HepG2 (cell line): ENCODE data around the gene ZFAND2B. TPM values are rescaled to one million over a fixed set of nuclear protein-coding genes. Genes with fewer than 3 reads are reported as not detected.

Experiments
- BRCA1 ChIP-seq: sonication (generic); formaldehyde crosslinking; IDR thresholded peaks from 2 replicates; pipeline ENCODE4 v1.4.0; 2020; ENCODE audit warnings: missing genetic modification reagents
- CBX1 ChIP-seq: IDR thresholded peaks from one replicate; pipeline ENCODE4 v1.6.1; 2016; ENCODE audit warnings: antibody characterized with exemption, low read depth
- HNRNPLL ChIP-seq: fragments of 200-400 bp; formaldehyde crosslinking; IDR thresholded peaks from 2 replicates; pipeline ENCODE4 v1.6.1; 2017; ENCODE audit warnings: mild to moderate bottlenecking, low read depth, low read length; ENCODE audit not compliant: poor library complexity, severe bottlenecking
- HOXA9 ChIP-seq: sonication (generic); formaldehyde crosslinking; IDR thresholded peaks from 2 replicates; pipeline ENCODE4 v1.8.1; 2022; ENCODE audit warnings: missing genetic modification reagents, mild to moderate bottlenecking, moderate library complexity, borderline replicate concordance
- KAT2B ChIP-seq: fragments of 150-350 bp; IDR thresholded peaks from 2 replicates; pipeline ENCODE4 v1.6.1; 2014; ENCODE audit warnings: low read depth, low read length, borderline replicate concordance
- NCOA2 ChIP-seq: sonication (generic); formaldehyde crosslinking; IDR thresholded peaks from 2 replicates; pipeline ENCODE4 v1.8.0; 2022; ENCODE audit warnings: inconsistent platforms
- NFE2 ChIP-seq: sonication (generic); formaldehyde crosslinking; IDR thresholded peaks from 2 replicates; pipeline ENCODE4 v1.4.0; 2020; ENCODE audit warnings: missing genetic modification reagents
- PHF20 ChIP-seq: sonication (generic); formaldehyde crosslinking; IDR thresholded peaks from 2 replicates; pipeline ENCODE4 v1.5.0; 2020; ENCODE audit warnings: mild to moderate bottlenecking, missing genetic modification reagents
- PTBP1 ChIP-seq: fragments of 200-400 bp; formaldehyde crosslinking; IDR thresholded peaks from 2 replicates; pipeline ENCODE4 v1.6.1; 2018; ENCODE audit warnings: low read length, low read depth; ENCODE audit not compliant: poor library complexity, severe bottlenecking
- RARA ChIP-seq: IDR thresholded peaks from 2 replicates; pipeline ENCODE4 v1.6.1; 2016; ENCODE audit warnings: missing genetic modification reagents, missing compliant biosample characterization
- RELA ChIP-seq: sonication (generic); formaldehyde crosslinking; IDR thresholded peaks from 2 replicates; pipeline ENCODE4 v1.4.0; 2020; ENCODE audit warnings: missing genetic modification reagents
- SOX13 ChIP-seq, 3 experiments: fragments of 450-650 bp in 1 of 3; sonication (generic) in 1 of 3; formaldehyde crosslinking in 1 of 3; IDR thresholded peaks in 2 of 3; conservative IDR thresholded peaks in 1 of 3; 2 replicates each; pipeline versions ENCODE4 v1.5.0 to v1.6.1; 2016 to 2020; ENCODE audit warnings: antibody characterized with exemption in 1 of 3, mild to moderate bottlenecking in 1 of 3, missing compliant biosample characterization in 1 of 3, missing genetic modification reagents in 1 of 3, moderate library complexity in 1 of 3
- ZNF207 ChIP-seq: fragments of 450-650 bp; IDR thresholded peaks from 2 replicates; pipeline ENCODE4 v1.6.1; 2016; ENCODE audit warnings: antibody characterized with exemption, borderline replicate concordance
- ZNF296 ChIP-seq: sonication (generic); formaldehyde crosslinking; conservative IDR thresholded peaks from 2 replicates; pipeline ENCODE4 v1.5.0; 2020; ENCODE audit warnings: mild to moderate bottlenecking, missing genetic modification reagents
- ZNF616 ChIP-seq: sonication (generic); formaldehyde crosslinking; IDR thresholded peaks from 2 replicates; pipeline ENCODE4 v1.5.0; 2020; ENCODE audit warnings: low read depth, mild to moderate bottlenecking, missing genetic modification reagents
- polyA plus RNA-seq, 8 experiments: library from polyadenylated mRNA; depleted of rRNA in 3 of 8; stranded (reverse) in 7 of 8; unstranded in 1 of 8; fragments of >200 nt; fragmentation: Illumina TruSeq in 4 of 8; extraction: Trizol in 4 of 8; gene quantifications; 2 replicates each; pipeline versions ENCODE4 v1.2.1 to v1.2.3, GENCODE V29; 2011 to 2016; ENCODE audit warnings: low read depth in 4 of 8, missing spikeins in 1 of 8, mixed read lengths in 1 of 8; ENCODE audit not compliant: insufficient read depth in 1 of 8
- total RNA-seq, 5 experiments: library from RNA; depleted of rRNA; stranded (reverse); fragments of >200 nt; fragmentation: Illumina TruSeq; extraction: Trizol; gene quantifications; 2 replicates each; pipeline ENCODE4 v1.2.3, GENCODE V29; 2016; ENCODE audit warnings: low read depth in 1 of 5
- TF ChIP-seq, protein P1 (sequence below): sonication (generic); formaldehyde crosslinking; IDR thresholded peaks from 2 replicates; pipeline ENCODE4 v1.4.0; 2020; ENCODE audit warnings: missing genetic modification reagents, borderline replicate concordance
- TF ChIP-seq, protein P2 (sequence below): sonication (generic); formaldehyde crosslinking; IDR thresholded peaks from 2 replicates; pipeline ENCODE4 v1.5.0; 2020; ENCODE audit warnings: mild to moderate bottlenecking, missing genetic modification reagents
- TF ChIP-seq, protein P3 (sequence below): sonication (generic); formaldehyde crosslinking; IDR thresholded peaks from 2 replicates; pipeline ENCODE4 v1.4.0; 2020; ENCODE audit warnings: missing genetic modification reagents

Gene ZFAND2B
- total and polyA plus RNA-seq, 2 of the 13 experiments (the other 11 are each of a cell fraction or from before 2014, with no cell fraction given), result 53.3 to 115 TPM

DNA sequence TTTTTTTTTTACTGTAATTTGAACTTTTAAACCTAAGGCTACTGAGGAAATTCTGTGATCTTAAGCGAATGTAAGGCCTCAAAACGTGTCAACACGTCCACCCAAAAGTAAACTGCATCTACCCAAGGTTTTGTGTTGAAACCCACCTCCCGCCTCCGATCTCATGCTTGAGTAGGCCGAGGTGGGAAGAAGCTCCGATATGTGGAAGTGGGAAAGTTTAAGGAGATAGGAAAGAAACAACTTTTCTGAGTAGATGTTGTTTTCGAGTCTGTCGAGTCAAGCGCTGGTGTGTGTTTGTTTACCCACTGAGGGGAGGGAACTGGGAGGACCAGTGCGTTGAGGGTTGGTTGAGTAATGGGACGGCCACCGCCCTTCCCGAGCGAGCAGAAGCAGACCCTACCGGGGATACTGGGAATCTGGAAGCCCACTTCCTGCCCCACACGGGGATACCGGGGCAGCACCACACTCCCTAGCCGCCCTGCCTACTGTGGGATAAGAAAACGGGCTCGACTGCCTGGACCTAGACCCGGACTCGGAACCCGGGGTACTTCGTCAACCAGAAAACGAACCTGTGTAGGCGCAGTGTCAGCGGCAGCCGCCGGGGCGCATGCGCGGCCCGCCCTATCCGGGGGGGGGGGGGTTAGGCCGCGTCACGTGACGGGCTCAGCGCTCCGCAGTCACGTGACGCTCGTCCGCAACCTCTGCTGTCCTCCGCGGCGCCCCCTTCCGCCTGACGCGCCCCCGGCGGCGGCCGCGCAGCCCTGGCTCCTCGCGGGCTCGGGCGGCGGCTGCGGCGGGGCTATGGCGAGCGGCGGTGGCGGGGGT is 28.8 kb upstream of the ZFAND2B start, which contains the start of gene RETREG2 (continued):
- TF ChIP-seq, protein P1, sequence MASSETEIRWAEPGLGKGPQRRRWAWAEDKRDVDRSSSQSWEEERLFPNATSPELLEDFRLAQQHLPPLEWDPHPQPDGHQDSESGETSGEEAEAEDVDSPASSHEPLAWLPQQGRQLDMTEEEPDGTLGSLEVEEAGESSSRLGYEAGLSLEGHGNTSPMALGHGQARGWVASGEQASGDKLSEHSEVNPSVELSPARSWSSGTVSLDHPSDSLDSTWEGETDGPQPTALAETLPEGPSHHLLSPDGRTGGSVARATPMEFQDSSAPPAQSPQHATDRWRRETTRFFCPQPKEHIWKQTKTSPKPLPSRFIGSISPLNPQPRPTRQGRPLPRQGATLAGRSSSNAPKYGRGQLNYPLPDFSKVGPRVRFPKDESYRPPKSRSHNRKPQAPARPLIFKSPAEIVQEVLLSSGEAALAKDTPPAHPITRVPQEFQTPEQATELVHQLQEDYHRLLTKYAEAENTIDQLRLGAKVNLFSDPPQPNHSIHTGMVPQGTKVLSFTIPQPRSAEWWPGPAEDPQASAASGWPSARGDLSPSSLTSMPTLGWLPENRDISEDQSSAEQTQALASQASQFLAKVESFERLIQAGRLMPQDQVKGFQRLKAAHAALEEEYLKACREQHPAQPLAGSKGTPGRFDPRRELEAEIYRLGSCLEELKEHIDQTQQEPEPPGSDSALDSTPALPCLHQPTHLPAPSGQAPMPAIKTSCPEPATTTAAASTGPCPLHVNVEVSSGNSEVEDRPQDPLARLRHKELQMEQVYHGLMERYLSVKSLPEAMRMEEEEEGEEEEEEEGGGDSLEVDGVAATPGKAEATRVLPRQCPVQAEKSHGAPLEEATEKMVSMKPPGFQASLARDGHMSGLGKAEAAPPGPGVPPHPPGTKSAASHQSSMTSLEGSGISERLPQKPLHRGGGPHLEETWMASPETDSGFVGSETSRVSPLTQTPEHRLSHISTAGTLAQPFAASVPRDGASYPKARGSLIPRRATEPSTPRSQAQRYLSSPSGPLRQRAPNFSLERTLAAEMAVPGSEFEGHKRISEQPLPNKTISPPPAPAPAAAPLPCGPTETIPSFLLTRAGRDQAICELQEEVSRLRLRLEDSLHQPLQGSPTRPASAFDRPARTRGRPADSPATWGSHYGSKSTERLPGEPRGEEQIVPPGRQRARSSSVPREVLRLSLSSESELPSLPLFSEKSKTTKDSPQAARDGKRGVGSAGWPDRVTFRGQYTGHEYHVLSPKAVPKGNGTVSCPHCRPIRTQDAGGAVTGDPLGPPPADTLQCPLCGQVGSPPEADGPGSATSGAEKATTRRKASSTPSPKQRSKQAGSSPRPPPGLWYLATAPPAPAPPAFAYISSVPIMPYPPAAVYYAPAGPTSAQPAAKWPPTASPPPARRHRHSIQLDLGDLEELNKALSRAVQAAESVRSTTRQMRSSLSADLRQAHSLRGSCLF (CRISPR knock-in tag), result no peak
- TF ChIP-seq NCOA2 (CRISPR knock-in tag), result peak; percentile 51; the same call in 1 of the 2 replicates
- TF ChIP-seq ZNF207, result peak; percentile 69; the same call in 1 of the 2 replicates
- TF ChIP-seq NFE2 (CRISPR knock-in tag), result no peak
- peak; percentile 79 for TF ChIP-seq HNRNPLL
- TF ChIP-seq RELA (CRISPR knock-in tag), result no peak
- TF ChIP-seq BRCA1 (CRISPR knock-in tag), result peak; percentile 54; the same call in 1 of the 2 replicates
- no peak for TF ChIP-seq KAT2B
- no peak for TF ChIP-seq CBX1
- no peak for TF ChIP-seq HOXA9 (CRISPR knock-in tag)
- TF ChIP-seq, protein P2, sequence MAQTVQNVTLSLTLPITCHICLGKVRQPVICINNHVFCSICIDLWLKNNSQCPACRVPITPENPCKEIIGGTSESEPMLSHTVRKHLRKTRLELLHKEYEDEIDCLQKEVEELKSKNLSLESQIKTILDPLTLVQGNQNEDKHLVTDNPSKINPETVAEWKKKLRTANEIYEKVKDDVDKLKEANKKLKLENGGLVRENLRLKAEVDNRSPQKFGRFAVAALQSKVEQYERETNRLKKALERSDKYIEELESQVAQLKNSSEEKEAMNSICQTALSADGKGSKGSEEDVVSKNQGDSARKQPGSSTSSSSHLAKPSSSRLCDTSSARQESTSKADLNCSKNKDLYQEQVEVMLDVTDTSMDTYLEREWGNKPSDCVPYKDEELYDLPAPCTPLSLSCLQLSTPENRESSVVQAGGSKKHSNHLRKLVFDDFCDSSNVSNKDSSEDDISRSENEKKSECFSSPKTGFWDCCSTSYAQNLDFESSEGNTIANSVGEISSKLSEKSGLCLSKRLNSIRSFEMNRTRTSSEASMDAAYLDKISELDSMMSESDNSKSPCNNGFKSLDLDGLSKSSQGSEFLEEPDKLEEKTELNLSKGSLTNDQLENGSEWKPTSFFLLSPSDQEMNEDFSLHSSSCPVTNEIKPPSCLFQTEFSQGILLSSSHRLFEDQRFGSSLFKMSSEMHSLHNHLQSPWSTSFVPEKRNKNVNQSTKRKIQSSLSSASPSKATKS, result no peak; the same call in 1 of the 2 replicates
- no peak; the same call in 1 of the 2 replicates for TF ChIP-seq ZNF296 (CRISPR knock-in tag)
- no peak for TF ChIP-seq SOX13 (IDR thresholded peaks at IDR 0.05)
- no peak; a peak in 1 of 4 replicates for TF ChIP-seq SOX13 (CRISPR knock-in tag; conservative IDR thresholded peaks at IDR 0.05 in 1 of 2, IDR thresholded peaks at IDR 0.05 in 1 of 2)
- TF ChIP-seq, protein P3, sequence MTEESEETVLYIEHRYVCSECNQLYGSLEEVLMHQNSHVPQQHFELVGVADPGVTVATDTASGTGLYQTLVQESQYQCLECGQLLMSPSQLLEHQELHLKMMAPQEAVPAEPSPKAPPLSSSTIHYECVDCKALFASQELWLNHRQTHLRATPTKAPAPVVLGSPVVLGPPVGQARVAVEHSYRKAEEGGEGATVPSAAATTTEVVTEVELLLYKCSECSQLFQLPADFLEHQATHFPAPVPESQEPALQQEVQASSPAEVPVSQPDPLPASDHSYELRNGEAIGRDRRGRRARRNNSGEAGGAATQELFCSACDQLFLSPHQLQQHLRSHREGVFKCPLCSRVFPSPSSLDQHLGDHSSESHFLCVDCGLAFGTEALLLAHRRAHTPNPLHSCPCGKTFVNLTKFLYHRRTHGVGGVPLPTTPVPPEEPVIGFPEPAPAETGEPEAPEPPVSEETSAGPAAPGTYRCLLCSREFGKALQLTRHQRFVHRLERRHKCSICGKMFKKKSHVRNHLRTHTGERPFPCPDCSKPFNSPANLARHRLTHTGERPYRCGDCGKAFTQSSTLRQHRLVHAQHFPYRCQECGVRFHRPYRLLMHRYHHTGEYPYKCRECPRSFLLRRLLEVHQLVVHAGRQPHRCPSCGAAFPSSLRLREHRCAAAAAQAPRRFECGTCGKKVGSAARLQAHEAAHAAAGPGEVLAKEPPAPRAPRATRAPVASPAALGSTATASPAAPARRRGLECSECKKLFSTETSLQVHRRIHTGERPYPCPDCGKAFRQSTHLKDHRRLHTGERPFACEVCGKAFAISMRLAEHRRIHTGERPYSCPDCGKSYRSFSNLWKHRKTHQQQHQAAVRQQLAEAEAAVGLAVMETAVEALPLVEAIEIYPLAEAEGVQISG, result peak; percentile 87
- no peak for TF ChIP-seq PTBP1
- peak; percentile 27 for TF ChIP-seq ZNF616 (CRISPR knock-in tag)
- TF ChIP-seq PHF20 (CRISPR knock-in tag), result peak; percentile 92
- 0 out of 2 replicates have a peak, but pooled peaks have one; percentile 24 for TF ChIP-seq RARA
